HG02588 (cell line): ENCODE results near the gene COL18A1.
"Not testable (repeated sequence)": the region's sequence is repeated elsewhere in the genome, so short reads cannot be mapped to it uniquely, and the experiment has no call there.

Experiments
- ATAC-seq: cut with Tn5 transposase; IDR thresholded peaks from one replicate; pipeline ENCODE4 v1.9.1; 2021; ENCODE audit warnings: mild to moderate bottlenecking, moderate library complexity; ENCODE audit not compliant: unreplicated experiment

COL18A1 gene

DNA sequence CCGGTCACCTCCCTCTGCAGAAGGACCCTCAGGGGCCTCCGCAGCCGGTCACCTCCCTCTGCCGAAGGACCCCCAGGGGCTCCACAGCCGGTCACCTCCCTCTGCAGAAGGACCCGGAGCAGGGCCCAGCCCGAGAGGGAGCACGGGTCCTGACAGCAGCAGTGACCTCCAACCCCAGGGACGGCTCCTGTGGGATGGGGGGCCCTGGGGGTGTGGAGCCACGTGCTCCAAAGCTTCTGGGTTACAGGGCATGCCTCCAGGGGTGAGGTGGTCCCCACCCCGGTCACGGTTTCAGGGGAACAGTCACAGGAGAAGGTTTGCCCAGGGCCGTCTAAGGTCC lies 97.0 kb downstream of the COL18A1 start:
- ATAC-seq, result no peak

DNA sequence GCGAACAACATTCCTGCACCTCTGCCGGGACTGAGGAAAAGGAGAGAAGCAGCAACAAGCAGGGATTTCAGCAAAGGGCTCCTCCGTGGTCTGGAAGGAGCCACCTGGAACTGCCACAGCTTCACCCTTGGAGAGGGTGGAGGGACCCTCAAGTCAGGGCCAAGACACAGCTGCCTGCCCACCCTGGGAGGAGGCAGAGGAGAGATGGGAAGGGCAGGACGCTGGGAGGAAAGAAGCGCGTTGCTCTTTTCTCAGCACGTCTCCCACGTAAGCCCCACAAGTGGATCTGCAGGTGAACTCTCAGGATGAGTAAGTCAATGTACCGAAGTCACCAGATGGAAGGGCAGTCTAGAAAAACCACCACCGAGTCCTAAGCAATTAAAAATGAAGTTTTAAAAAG lies 97.6 kb downstream of the COL18A1 start:
- no peak for ATAC-seq

- not testable (repeated sequence) for ATAC-seq
These were observed 98.3 kb downstream of the COL18A1 start for GRCh38 chr21:45503226-45503625.

GRCh38 chr21:45504021-45504515 lies 99.1 kb downstream of the COL18A1 start:
- ATAC-seq, result no peak

GRCh38 chr21:45504516-45505415 lies 99.8 kb downstream of the COL18A1 start:
- no peak for ATAC-seq

DNA sequence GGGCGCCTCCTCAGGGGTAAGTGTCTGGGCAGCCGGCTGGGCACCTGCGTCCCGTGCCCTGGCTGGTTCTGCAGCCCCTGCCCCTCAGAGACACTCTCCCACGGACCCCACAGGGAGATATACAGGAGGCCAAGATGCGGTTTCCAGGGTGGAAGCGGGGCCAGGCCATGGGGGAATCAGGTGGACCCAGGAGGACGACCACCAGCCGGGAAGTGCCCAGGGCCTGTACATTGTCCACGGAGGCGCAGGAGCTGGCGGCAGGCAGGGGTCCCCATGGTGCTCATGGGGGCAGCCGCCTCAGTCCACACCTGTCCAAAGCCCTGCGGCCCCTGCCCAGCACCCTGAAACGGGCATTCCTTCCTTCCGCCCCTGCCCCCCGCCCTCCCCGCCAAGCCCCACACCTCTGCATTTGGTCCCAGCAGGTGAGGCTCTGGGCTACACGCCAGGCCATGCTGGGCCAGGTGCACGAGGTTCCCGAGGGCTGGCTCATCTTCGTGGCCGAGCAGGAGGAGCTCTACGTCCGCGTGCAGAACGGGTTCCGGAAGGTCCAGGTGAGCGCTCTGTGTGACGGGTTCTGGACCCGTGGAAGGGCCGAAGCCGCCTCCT lies 100.6 kb downstream of the COL18A1 start:
- ATAC-seq, result no peak

DNA sequence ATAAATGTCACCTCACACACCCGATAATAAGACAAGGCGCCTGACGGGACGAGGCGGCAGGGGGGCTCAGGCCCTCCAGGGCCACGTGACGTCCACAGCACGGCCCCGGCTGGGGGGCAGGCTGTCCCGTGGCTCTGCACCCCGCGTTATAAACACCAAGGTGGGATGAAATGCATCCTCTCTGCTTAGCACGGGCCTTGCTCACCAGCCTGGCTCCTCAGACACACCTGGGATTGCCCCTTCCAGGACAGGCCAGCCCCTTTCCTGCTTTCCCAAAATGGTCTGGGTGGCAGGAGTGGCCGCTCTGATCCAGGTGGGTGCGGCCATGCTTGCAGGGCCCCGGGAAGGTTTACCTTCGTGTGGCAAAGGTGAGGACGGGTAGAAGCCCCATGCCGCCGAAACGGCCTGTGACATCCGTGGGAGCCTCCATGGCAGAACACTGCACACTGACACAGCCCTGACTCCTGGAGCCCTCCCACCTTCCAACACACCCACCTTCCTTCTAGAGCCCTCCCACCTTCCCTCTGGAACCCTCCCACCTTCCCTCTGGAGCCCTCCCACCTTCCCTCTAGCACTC lies 101.4 kb downstream of the COL18A1 start:
- ATAC-seq, result no peak

DNA sequence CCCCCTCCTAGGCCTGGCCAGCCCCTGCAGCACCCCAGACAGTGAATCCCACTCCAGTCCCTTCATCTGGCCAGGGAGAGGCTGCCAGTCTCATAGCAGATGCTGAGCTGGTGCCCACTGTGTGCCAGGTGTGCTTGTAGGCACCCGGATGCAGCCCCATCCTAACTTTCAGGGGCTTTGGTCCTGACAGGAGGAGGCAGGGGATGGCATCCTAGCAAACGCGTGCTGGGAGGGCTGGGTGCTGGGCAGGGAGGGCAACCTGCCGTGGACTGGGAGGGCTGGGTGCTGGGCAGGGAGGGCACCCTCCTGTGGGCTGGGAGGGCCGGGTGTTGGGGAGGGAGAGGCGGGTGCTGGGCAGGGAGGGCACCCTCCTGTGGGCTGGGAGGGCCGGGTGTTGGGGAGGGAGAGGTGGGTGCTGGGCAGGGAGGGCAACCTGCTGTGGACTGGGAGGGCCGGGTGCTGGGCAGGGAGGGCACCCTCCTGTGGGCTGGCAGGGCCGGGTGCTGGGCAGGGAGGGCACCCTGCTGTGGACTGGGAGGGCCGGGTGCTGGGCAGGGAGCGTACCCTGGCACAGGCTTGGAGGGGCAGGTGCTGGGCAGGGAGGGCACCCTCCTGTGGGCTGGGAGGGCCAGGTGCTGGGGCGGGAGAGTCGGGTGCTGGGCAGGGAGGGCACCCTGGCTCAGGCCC lies 102.0 kb downstream of the COL18A1 start:
- no peak for ATAC-seq

- ATAC-seq, result no peak
These were observed 102.5 kb downstream of the COL18A1 start for GRCh38 chr21:45507523-45507875.

GRCh38 chr21:45507888-45508508 lies 103.0 kb downstream of the COL18A1 start:
- no peak for ATAC-seq

- no peak for ATAC-seq
These were observed 103.9 kb downstream of the COL18A1 start for GRCh38 chr21:45508607-45509565.

DNA sequence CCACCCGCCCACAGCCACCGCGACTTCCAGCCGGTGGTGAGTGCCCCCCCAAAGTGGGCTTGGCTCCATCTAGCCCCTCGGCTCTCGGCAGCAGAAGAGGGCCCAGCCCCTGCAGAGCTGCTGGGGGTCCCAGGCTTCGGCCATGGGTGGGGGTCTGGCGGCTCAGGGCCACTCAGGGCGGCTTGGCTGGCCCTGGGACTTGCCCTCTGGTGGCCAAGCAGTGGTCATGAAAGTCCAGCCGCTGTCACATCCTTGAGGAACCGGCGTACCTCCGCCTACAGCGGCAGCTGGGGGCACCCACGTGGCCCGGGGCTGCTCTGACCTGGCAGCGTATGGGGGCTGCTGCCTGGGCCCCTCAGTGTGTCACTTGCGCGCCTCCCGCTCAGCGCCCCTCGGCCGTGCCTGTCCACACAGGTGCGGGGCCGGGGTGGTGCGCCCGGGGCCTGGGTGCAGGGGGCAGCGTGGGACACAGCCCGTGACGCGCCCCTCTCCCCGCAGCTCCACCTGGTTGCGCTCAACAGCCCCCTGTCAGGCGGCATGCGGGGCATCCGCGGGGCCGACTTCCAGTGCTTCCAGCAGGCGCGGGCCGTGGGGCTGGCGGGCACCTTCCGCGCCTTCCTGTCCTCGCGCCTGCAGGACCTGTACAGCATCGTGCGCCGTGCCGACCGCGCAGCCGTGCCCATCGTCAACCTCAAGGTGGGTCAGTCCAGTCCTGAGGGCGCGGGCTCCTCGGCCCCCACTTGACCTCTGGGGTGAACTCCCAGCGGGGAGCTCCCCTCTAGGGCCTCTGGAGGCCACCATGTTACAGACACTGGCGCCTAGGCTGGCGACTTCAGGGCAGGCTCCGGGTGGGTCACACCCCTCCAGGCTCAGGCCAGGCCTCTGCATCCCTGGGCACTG lies 104.9 kb downstream of the COL18A1 start:
- no peak for ATAC-seq

DNA sequence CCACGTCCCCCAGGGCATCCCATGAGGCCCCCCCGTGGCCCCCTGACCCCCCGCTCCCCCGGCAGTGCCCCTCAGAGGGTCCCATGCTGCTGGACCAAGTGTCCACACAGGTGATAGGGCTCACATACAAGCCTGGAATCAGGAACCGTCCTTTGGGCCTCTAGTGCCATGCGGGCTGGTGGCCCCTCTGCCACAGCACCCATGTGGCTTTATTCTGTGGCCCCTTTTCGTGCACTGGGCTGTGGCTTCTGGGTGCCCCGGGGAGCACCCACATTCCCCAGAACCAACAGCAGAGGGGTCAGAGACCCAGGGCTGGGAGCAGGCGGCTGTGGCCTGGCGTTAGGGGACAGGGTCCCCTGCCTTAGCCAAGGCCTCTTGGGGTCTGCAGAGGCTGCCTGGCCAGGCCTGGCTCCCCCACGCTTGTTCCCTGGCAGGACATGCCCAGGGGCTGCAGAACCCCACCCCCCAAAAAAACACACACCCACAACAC lies 105.5 kb downstream of the COL18A1 start:
- ATAC-seq, result no peak

- ATAC-seq, result no peak
These were observed 106.0 kb downstream of the COL18A1 start for GRCh38 chr21:45511007-45511406.

GRCh38 chr21:45511661-45512431 lies 106.9 kb downstream of the COL18A1 start:
- ATAC-seq, result no peak

DNA sequence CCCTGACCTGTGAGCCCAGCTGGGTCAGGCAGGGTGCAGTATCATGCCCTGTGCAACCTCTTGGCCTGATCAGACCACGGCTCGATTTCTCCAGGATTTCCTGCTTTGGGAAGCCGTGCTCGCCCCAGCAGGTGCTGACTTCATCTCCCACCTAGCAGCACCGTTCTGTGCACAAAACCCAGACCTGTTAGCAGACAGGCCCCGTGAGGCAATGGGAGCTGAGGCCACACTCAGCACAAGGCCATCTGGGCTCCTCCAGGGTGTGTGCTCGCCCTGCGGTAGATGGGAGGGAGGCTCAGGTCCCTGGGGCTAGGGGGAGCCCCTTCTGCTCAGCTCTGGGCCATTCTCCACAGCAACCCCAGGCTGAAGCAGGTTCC lies 107.6 kb downstream of the COL18A1 start:
- no peak for ATAC-seq

DNA sequence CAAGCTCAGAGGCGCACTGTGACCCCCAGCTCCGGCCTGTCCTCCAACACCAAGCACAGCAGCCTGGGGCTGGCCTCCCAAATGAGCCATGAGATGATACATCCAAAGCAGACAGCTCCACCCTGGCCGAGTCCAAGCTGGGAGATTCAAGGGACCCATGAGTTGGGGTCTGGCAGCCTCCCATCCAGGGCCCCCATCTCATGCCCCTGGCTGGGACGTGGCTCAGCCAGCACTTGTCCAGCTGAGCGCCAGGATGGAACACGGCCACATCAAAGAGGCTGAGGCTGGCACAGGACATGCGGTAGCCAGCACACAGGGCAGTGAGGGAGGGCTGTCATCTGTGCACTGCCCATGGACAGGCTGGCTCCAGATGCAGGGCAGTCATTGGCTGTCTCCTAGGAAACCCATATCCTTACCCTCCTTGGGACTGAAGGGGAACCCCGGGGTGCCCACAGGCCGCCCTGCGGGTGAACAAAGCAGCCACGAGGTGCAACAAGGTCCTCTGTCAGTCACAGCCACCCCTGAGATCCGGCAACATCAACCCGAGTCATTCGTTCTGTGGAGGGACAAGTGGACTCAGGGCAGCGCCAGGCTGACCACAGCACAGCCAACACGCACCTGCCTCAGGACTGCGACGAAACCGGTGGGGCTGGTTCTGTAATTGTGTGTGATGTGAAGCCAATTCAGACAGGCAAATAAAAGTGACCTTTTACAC lies 108.2 kb downstream of the COL18A1 start:
- no peak for ATAC-seq
